Mucosa of descending colon (tissue), 3 donors: ENCODE measurements around the gene LRCH1. TPM values are rescaled to one million over a fixed set of nuclear protein-coding genes. Genes with fewer than 3 reads are reported as not detected.

Experiments
- ATAC-seq: fragments of 200-7000 bp; cut with Tn5 transposase; one replicate; pipeline ENCODE4 v1.9.1; 2020; ENCODE audit warnings: mild to moderate bottlenecking, moderate library complexity
- DNase-seq, 3 donors: peaks; one replicate each; pipeline ENCODE4 v3.0.0-alpha.2; 2020
- H3K36me3 ChIP-seq: fragments of 200-600 bp; one replicate; pipeline ENCODE4 v1.8.0; 2021; ENCODE audit warnings: low read depth, mild to moderate bottlenecking
- H3K4me1 ChIP-seq: fragments of 200-600 bp; one replicate; pipeline ENCODE4 v1.8.0; 2021; ENCODE audit warnings: low read depth, mild to moderate bottlenecking
- H3K4me3 ChIP-seq: fragments of 200-600 bp; one replicate; pipeline ENCODE4 v1.8.0; 2021; ENCODE audit warnings: mild to moderate bottlenecking
- H3K9me3 ChIP-seq: fragments of 200-600 bp; one replicate; pipeline ENCODE4 v1.8.0; 2021; ENCODE audit warnings: mild to moderate bottlenecking
- CTCF ChIP-seq: fragments of 200-600 bp; IDR thresholded peaks from one replicate; pipeline ENCODE4 v1.8.0; 2022; ENCODE audit warnings: antibody characterized with exemption, mild to moderate bottlenecking
- intact Hi-C, 2 donors: fragments of 100-400 bp; cut with DNase I in 1 of 2; cut with micrococcal nuclease in 1 of 2; formaldehyde crosslinking; loops; one replicate each; pipeline versions ENCODE4 v1.11.0 to v1.11.1; 2022; cut with DNase I, micrococcal nuclease
- total RNA-seq, 3 donors: library from RNA; stranded (reverse); fragmentation: NEBNext Ultra II Directional in 2 of 3; extraction: Animal tissue kit (Norgen Biotek cat#: 25700) in 2 of 3; gene quantifications; one replicate each; pipeline versions ENCODE4 v1.2.1 to v1.2.4, GENCODE V29; 2021 to 2023
- donor health status: DM: no; HTN: no; CAD: no; lungs with moderate emphysema.
- donor health status: DM: no; HTN: no; CAD: no.
- donor health status: DM: no; HTN: yes; CAD: no.

LRCH1 gene
- total RNA-seq, 3 donors from 2014 or later, result 13.4 to 44.1 (median 16.1) TPM

GRCh38 chr13:46797501-46798237 is 244.7 kb downstream of the LRCH1 start:
- peak overlapping the region; percentile 51 for H3K4me3 ChIP-seq
- H3K9me3 ChIP-seq, result no peaks in the 10 kb centered on the region
- DNase-seq (peak in 2 of 3 donors; percentile 23 to 39), ATAC-seq (peak; percentile 33)
- peaks cover 12% of the 10 kb centered on the region for H3K4me1 ChIP-seq
- no peak for TF ChIP-seq CTCF
- intact Hi-C loops, result no loop called here
- H3K36me3 ChIP-seq, result no peaks in the 10 kb centered on the region

GRCh38 chr13:46799139-46799538 is 246.2 kb downstream of the LRCH1 start:
- ATAC-seq (no peak), DNase-seq (no peak)
- no peaks in the 10 kb centered on the region for H3K36me3 ChIP-seq
- no peak overlapping the region for H3K4me3 ChIP-seq
- H3K9me3 ChIP-seq, result no peaks in the 10 kb centered on the region
- intact Hi-C loops, result no loop called here
- H3K4me1 ChIP-seq, result peaks cover 12% of the 10 kb centered on the region
- no peak for TF ChIP-seq CTCF

- no peak for DNase-seq
- no peak for ATAC-seq
- intact Hi-C loops, result no loop called here
These were observed 248.9 kb downstream of the LRCH1 start for GRCh38 chr13:46801858-46802257.

More at GRCh38 chr13:46801858-46802257, 248.9 kb downstream of the LRCH1 start:
- no peaks in the 10 kb centered on the region for H3K4me1 ChIP-seq
- H3K9me3 ChIP-seq, result no peaks in the 10 kb centered on the region
- TF ChIP-seq CTCF, result no peak
- no peak overlapping the region for H3K4me3 ChIP-seq
- no peaks in the 10 kb centered on the region for H3K36me3 ChIP-seq

Other genes with a start within 250 kb of the LRCH1 start
- gene RUBCNL, start 165.9 kb upstream of the LRCH1 start, total RNA-seq, result 10 to 100 TPM; 13.5 to 35.2 (median 32.6) TPM
- gene ESD, start 244.0 kb downstream of the LRCH1 start, total RNA-seq, result 10 to 100 TPM; 86.1 to 98.0 (median 97.0) TPM